Chondrocyte (in vitro differentiated cells): ENCODE data around the gene TMEM30A. TPM values are rescaled to one million over a fixed set of nuclear protein-coding genes. Genes with fewer than 3 reads are reported as not detected.
A peak's percentile ranks its signal among the peaks of the same experiment; 100 is the strongest.

ENCODE experiments used
- DNase-seq: peaks from one replicate; pipeline ENCODE4 v3.0.0; 2021; ENCODE audit warnings: mixed read lengths, low spot score
- H3K27ac Mint-ChIP-seq: one replicate; pipeline ENCODE4 v1.8.0; 2021; ENCODE audit warnings: mild to moderate bottlenecking, moderate library complexity, mixed read lengths; ENCODE audit not compliant: unreplicated experiment
- H3K27me3 Mint-ChIP-seq: 2 replicates; pipeline ENCODE4 v1.8.0; 2021; ENCODE audit warnings: low read depth, mixed read lengths
- H3K36me3 Mint-ChIP-seq: 2 replicates; pipeline ENCODE4 v1.8.0; 2021; ENCODE audit warnings: low read depth, mixed read lengths
- H3K4me1 Mint-ChIP-seq: 2 replicates; pipeline ENCODE4 v1.8.0; 2021; ENCODE audit warnings: low read depth, mild to moderate bottlenecking, mixed read lengths
- H3K4me3 Mint-ChIP-seq: one replicate; pipeline ENCODE4 v1.8.0; 2021; ENCODE audit warnings: mild to moderate bottlenecking, moderate library complexity, mixed read lengths; ENCODE audit not compliant: unreplicated experiment
- H3K9me3 Mint-ChIP-seq: 2 replicates; pipeline ENCODE4 v1.8.0; 2021; ENCODE audit warnings: low read depth, mixed read lengths
- CTCF ChIP-seq: fragments of 200-600 bp; sonication (generic); IDR thresholded peaks from 2 replicates; pipeline ENCODE4 v1.5.0; 2021; ENCODE audit warnings: antibody characterized with exemption, mild to moderate bottlenecking, moderate library complexity
- total RNA-seq: library from RNA; stranded (reverse); gene quantifications from 3 replicates; pipeline ENCODE4 v1.2.1, GENCODE V29; 2021

TMEM30A gene
- total RNA-seq, 1 donor from 2014 or later = 146 TPM

GRCh38 chr6:75273009-75273408, 11.6 kb downstream of the TMEM30A start:
- Mint-ChIP-seq H3K4me3 (no peak overlapping the region), H3K27me3 (no peaks in the 10 kb centered on the region), H3K36me3 (peaks cover 14% of the 10 kb centered on the region), H3K4me1 (peaks cover 50% of the 10 kb centered on the region), H3K9me3 (peaks cover 8% of the 10 kb centered on the region), H3K27ac (peak overlapping the region; percentile 67)
- no peak for TF ChIP-seq CTCF
- DNase-seq = no peak

- H3K4me3 Mint-ChIP-seq = no peak overlapping the region
- no peaks in the 10 kb centered on the region for H3K27me3 Mint-ChIP-seq
- peaks cover 8% of the 10 kb centered on the region for H3K9me3 Mint-ChIP-seq
- no peak for DNase-seq
- H3K27ac Mint-ChIP-seq = peak overlapping the region; percentile 67
- H3K4me1 Mint-ChIP-seq = peaks cover 55% of the 10 kb centered on the region
- no peak for TF ChIP-seq CTCF
- peaks cover 14% of the 10 kb centered on the region for H3K36me3 Mint-ChIP-seq
Observed at GRCh38 chr6:75272145-75272840, 12.3 kb downstream of the TMEM30A start.

GRCh38 chr6:75268988-75269354, 15.6 kb downstream of the TMEM30A start:
- H3K9me3 Mint-ChIP-seq = peaks cover 8% of the 10 kb centered on the region
- no peak for TF ChIP-seq CTCF
- no peak for DNase-seq
- H3K36me3 Mint-ChIP-seq = peaks cover 13% of the 10 kb centered on the region
- peaks cover 34% of the 10 kb centered on the region for H3K4me1 Mint-ChIP-seq
- H3K27ac Mint-ChIP-seq = no peak overlapping the region
- H3K27me3 Mint-ChIP-seq = no peaks in the 10 kb centered on the region
- H3K4me3 Mint-ChIP-seq = no peak overlapping the region

GRCh38 chr6:75268121-75268987, 16.2 kb downstream of the TMEM30A start:
- H3K27me3 Mint-ChIP-seq = no peaks in the 10 kb centered on the region
- no peak overlapping the region for H3K4me3 Mint-ChIP-seq
- TF ChIP-seq CTCF = no peak
- peaks cover 13% of the 10 kb centered on the region for H3K36me3 Mint-ChIP-seq
- H3K4me1 Mint-ChIP-seq = peaks cover 30% of the 10 kb centered on the region
- DNase-seq = no peak
- no peak overlapping the region for H3K27ac Mint-ChIP-seq
- H3K9me3 Mint-ChIP-seq = peaks cover 8% of the 10 kb centered on the region

GRCh38 chr6:75267461-75267860, 17.1 kb downstream of the TMEM30A start:
- H3K27ac Mint-ChIP-seq = peak overlapping the region; percentile 10
- no peak for TF ChIP-seq CTCF
- peaks cover 27% of the 10 kb centered on the region for H3K4me1 Mint-ChIP-seq
- H3K27me3 Mint-ChIP-seq = no peaks in the 10 kb centered on the region
- H3K4me3 Mint-ChIP-seq = no peak overlapping the region
- peaks cover 2% of the 10 kb centered on the region for H3K9me3 Mint-ChIP-seq
- DNase-seq = no peak
- peaks cover 7% of the 10 kb centered on the region for H3K36me3 Mint-ChIP-seq
